ENCODE data around the gene CTPS1.

CTPS1 gene

DNA sequence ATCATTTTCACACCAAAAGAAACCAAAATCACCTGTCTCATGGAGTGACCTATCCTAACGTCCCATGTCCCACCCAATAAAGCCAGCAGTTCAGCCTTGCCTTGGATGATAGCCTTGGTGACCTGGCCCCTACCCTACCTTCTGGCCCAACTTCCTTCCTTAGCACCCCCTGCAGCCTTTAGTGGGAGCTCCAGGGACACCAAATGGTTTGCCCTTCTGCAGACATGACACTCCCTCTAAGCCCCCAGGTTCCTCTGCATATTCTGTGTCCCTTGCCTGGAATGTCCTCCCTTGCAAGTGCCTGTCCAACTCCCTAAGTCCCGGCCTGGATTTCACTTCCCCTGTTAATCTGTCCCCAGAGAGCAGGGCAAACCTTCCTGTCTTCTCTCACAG, 39.9 kb downstream of the CTPS1 start:
- peaks cover 0 to 72% (median 42%) of the 10 kb centered on the region in 11 experiments; a peak in 16 of 22 replicates for H4K20me1 ChIP-seq
- H3K27ac ChIP-seq = peak overlapping the region in 1 of 11 experiments; percentile 66; a peak in 1 of 22 replicates
- TF ChIP-seq Cebpa-rat (IDR thresholded peaks at IDR 0.05) = no peak
- peaks cover 0 to 58% (median 41%) of the 10 kb centered on the region in 11 experiments; a peak in 20 of 22 replicates for H3K36me3 ChIP-seq
- no peak overlapping the region; a peak in 1 of 20 replicates for H3K4me3 ChIP-seq
- H3K4me2 ChIP-seq = peak overlapping the region; percentile 7 to 89 (median 82); a peak in 20 of 22 replicates
- H3K9ac ChIP-seq = peak overlapping the region in 4 of 11 experiments; percentile 1 to 56 (median 4); a peak in 3 of 22 replicates
- H3K27me3 ChIP-seq = no peaks in the 10 kb centered on the region
- H3K9me3 ChIP-seq (replicated peaks in 1 of 11) = no peaks in the 10 kb centered on the region
- H3K4me1 ChIP-seq = peaks cover 53 to 100% (median 88%) of the 10 kb centered on the region in 10 experiments

DNA sequence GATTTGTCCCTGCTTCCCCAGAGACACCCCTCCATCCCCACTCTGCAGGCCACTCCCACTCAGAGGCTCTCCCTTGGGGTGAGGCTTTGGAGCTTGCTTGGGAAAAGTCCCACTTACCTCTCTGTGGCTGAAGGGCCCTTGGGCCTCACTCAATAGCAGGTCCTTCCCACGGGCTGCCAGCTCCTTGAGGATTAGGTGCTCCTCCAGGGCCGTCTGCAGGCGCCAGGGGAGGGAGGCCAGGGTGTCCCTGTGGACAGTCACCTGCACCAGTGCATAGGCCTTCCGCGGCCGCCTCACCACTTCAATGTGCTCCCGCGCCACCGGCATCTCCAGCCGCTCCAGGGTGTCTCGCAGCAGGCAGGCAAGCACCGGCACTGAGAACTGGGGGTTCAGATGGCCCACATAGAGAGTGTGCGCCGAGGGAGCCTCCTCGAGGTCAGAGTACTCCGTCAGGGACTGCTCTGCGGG, 40.6 kb downstream of the CTPS1 start:
- Histone ChIP-seq H3K4me2 (peak overlapping the region; percentile 7 to 89 (median 82); a peak in 21 of 22 replicates), H3K27me3 (no peaks in the 10 kb centered on the region), H3K4me3 (no peak overlapping the region; a peak in 2 of 20 replicates), H3K4me1 (peaks cover 45 to 93% (median 80%) of the 10 kb centered on the region in 10 experiments), H3K36me3 (peaks cover 4 to 64% (median 41%) of the 10 kb centered on the region in 11 experiments; a peak in 20 of 22 replicates), H3K9me3 (replicated peaks in 1 of 11) (no peaks in the 10 kb centered on the region), H3K27ac (peak overlapping the region in 5 of 11 experiments; percentile 41 to 70 (median 65); a peak in 8 of 22 replicates), H3K9ac (peak overlapping the region in 6 of 11 experiments; percentile 4 to 56 (median 46); a peak in 7 of 22 replicates), H4K20me1 (peaks cover 0 to 64% (median 34%) of the 10 kb centered on the region in 11 experiments; a peak in 15 of 22 replicates)
- TF ChIP-seq Cebpa-rat (IDR thresholded peaks at IDR 0.05) = no peak

GRCh38 chr1:41020654-41021053, 41.2 kb downstream of the CTPS1 start:
- peak overlapping the region; percentile 15 to 89 (median 82); a peak in 21 of 22 replicates for H3K4me2 ChIP-seq
- H3K9ac ChIP-seq = peak overlapping the region in 6 of 11 experiments; percentile 9 to 56 (median 46); a peak in 9 of 22 replicates
- H3K4me3 ChIP-seq = no peak overlapping the region; a peak in 1 of 20 replicates
- H3K9me3 ChIP-seq (replicated peaks in 1 of 11) = no peaks in the 10 kb centered on the region
- H3K4me1 ChIP-seq = peaks cover 39 to 88% (median 75%) of the 10 kb centered on the region in 10 experiments
- peaks cover 0 to 59% (median 29%) of the 10 kb centered on the region in 11 experiments; a peak in 15 of 22 replicates for H4K20me1 ChIP-seq
- no peaks in the 10 kb centered on the region for H3K27me3 ChIP-seq
- peaks cover 4 to 65% (median 42%) of the 10 kb centered on the region in 11 experiments; a peak in 20 of 22 replicates for H3K36me3 ChIP-seq
- H3K27ac ChIP-seq = peak overlapping the region in 9 of 11 experiments; percentile 10 to 70 (median 48); a peak in 16 of 22 replicates
- TF ChIP-seq Cebpa-rat (IDR thresholded peaks at IDR 0.05) = no peak

DNA sequence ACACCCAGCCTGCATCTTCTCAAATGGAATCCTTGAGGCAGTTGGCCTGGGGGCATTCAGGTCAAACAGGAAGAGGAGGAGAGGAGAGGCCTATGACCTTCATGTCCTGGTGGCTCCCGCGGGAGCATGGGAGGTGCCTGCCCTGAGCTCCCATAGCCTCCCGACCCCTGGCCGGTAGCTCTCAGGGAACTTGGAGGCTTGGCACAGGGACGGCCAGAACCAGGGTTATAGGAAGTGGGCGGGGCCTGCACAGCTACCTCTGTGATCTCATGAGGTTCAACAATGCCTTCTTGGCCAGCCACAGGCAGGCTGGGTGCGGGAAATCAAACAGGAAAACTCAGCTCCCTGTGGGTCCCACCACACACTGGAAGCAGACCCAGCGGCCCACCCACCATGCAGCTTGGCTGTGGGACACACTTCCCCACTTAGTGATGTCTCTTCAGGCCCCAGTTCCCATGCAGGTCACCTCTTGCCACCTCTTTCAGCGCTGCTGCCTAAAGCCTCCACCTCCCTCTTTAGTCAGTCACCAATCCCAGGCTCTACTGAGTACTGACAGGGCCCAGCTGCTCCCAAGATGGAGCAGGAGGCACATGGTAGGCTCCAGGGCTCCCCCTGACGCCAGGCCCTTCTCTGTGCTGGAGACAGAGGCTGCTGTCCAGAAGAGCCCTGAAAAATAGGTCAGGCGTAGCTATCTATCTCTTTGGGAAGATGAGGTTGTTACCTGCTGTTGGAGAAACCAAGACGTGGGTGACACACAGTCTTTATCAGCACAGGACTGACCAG, 42.2 kb downstream of the CTPS1 start, which contains the start of gene SLFNL1:
TSS of gene SLFNL1 (minus strand) at position 200 of the 783 bp plus-strand sequence. CDS start 1,065 bp downstream, outside the sequence.
- H3K4me1 ChIP-seq = peaks cover 31 to 77% (median 64%) of the 10 kb centered on the region in 10 experiments
- peak within 1 kb of the TSS in 9 of 11 experiments; percentile 10 to 70 (median 48); a peak in 16 of 22 replicates for H3K27ac ChIP-seq
- peak within 1 kb of the TSS in 6 of 11 experiments; percentile 9 to 56 (median 46); a peak in 10 of 22 replicates for H3K9ac ChIP-seq

GRCh38 chr1:41022424-41022823, 42.9 kb downstream of the CTPS1 start:
- no peaks in the 10 kb centered on the region for H3K27me3 ChIP-seq
- no peak overlapping the region for H3K4me3 ChIP-seq
- H3K36me3 ChIP-seq = peaks cover 12 to 65% (median 42%) of the 10 kb centered on the region in 11 experiments
- peak overlapping the region in 1 of 11 experiments; percentile 8; a peak in 1 of 22 replicates for H3K9ac ChIP-seq
- peak overlapping the region in 4 of 11 experiments; percentile 48 to 70 (median 64); a peak in 4 of 22 replicates for H3K27ac ChIP-seq
- peaks cover 31 to 70% (median 57%) of the 10 kb centered on the region in 10 experiments for H3K4me1 ChIP-seq
- H3K4me2 ChIP-seq = peak overlapping the region in 8 of 11 experiments; percentile 69 to 89 (median 86); a peak in 13 of 22 replicates
- H3K9me3 ChIP-seq (replicated peaks in 1 of 11) = no peaks in the 10 kb centered on the region
- TF ChIP-seq Cebpa-rat (IDR thresholded peaks at IDR 0.05) = no peak
- peaks cover 0 to 41% (median 19%) of the 10 kb centered on the region in 11 experiments; a peak in 11 of 22 replicates for H4K20me1 ChIP-seq

More for the DNA sequence above, 42.2 kb downstream of the CTPS1 start, which contains the start of gene SLFNL1:
- no peak within 1 kb of the TSS; a peak in 1 of 20 replicates for H3K4me3 ChIP-seq
- no peaks in the 10 kb centered on the region for H3K27me3 ChIP-seq
- TF ChIP-seq Cebpa-rat (IDR thresholded peaks at IDR 0.05) = no peak
- peaks cover 7 to 65% (median 42%) of the 10 kb centered on the region in 11 experiments; a peak in 20 of 22 replicates for H3K36me3 ChIP-seq
- no peaks in the 10 kb centered on the region for H3K9me3 ChIP-seq (replicated peaks in 1 of 11)
- peaks cover 0 to 48% (median 25%) of the 10 kb centered on the region in 11 experiments; a peak in 11 of 22 replicates for H4K20me1 ChIP-seq
- peak within 1 kb of the TSS; percentile 38 to 89 (median 82) for H3K4me2 ChIP-seq

DNA sequence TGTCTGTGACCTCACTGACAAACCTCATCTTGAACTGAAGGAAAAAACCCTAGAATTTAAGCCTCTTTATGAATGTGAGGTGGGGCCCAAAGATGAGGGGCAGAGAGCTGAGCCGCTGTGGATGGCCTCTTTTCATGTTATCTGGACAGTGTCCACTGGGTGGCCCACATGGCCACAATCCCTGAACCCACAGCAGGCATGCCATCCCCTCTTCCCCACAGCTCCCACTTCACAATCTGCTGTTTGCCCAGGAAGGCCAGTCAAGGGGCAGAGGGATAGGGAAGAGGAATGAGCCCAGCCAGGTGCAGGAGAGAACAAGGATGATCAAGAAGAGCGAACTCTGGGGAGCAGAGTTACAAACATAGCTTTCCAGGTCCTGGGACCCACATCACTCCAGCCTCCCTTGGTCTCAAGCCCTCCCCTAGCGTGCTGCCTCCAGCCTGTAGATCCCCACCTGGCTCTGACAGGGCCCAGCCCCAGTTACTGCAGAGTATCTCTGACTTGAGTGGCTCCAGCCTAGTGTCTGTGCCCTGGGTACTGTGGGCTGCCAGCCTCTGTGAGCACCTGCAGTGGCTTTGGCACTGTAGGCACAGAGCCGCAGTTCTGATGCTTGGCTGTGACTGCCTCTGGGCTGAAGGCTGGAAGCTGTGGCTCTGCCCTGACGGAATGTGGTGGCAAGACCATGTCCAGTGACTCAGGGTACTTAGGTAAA, 43.9 kb downstream of the CTPS1 start:
- no peak for TF ChIP-seq Cebpa-rat (IDR thresholded peaks at IDR 0.05)
- Histone ChIP-seq H3K9ac (no peak overlapping the region), H3K36me3 (peaks cover 23 to 65% (median 42%) of the 10 kb centered on the region in 11 experiments)

DNA sequence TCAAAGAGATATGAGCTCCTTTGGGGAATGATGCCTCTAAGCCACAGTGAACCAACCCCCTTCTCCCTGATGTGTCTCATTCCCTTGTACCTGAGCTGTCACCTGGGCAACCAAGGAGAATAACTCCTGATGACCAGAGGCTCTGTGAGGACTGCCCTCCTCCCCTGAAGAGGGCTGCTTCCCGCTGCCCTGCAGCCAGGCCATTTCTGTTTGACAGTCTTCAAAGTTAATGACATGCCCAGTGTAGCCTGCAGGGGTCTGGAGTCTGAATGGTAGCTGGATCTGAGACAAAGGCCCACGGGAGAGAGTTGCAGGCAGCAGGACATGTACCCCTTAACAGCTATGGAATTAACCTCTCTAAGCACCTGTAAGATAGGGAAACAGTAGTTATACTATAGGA, 45.5 kb downstream of the CTPS1 start:
- Histone ChIP-seq H4K20me1 (peaks cover 0 to 20% (median 7%) of the 10 kb centered on the region in 11 experiments; a peak in 8 of 22 replicates), H3K4me3 (no peak overlapping the region), H3K9me3 (replicated peaks in 1 of 11) (no peaks in the 10 kb centered on the region), H3K36me3 (peaks cover 34 to 78% (median 55%) of the 10 kb centered on the region in 11 experiments), H3K27me3 (no peaks in the 10 kb centered on the region), H3K9ac (no peak overlapping the region), H3K4me1 (peaks cover 21 to 45% (median 32%) of the 10 kb centered on the region in 10 experiments), H3K4me2 (no peak overlapping the region), H3K27ac (no peak overlapping the region)
- TF ChIP-seq Cebpa-rat (IDR thresholded peaks at IDR 0.05) = no peak

More for the DNA sequence above, 43.9 kb downstream of the CTPS1 start:
- Histone ChIP-seq H3K27me3 (no peaks in the 10 kb centered on the region), H3K27ac (no peak overlapping the region; a peak in 1 of 22 replicates), H3K4me2 (peak overlapping the region in 3 of 11 experiments; percentile 18 to 89 (median 82); a peak in 3 of 22 replicates), H3K4me3 (no peak overlapping the region), H3K9me3 (replicated peaks in 1 of 11) (no peaks in the 10 kb centered on the region), H3K4me1 (peaks cover 31 to 60% (median 47%) of the 10 kb centered on the region in 10 experiments), H4K20me1 (peaks cover 0 to 31% (median 9%) of the 10 kb centered on the region in 11 experiments; a peak in 8 of 22 replicates)
